GM21360 (cell line): ENCODE results near the gene CT45A9.
"Not testable (repeated sequence)": the region's sequence is repeated elsewhere in the genome, so short reads cannot be mapped to it uniquely, and the experiment has no call there.

Experiments
- ATAC-seq: cut with Tn5 transposase; IDR thresholded peaks from one replicate; pipeline ENCODE4 v1.9.1; 2021; ENCODE audit warnings: mild to moderate bottlenecking, moderate library complexity; ENCODE audit not compliant: unreplicated experiment

The CT45A9 gene

GRCh38 chrX:135871712-135872111 lies at the start of gene CT45A9:
CT45A9 (minus strand) TSS chrX:135871812; CDS start chrX:135868061, 3,751 bp downstream.
- not testable (repeated sequence) for ATAC-seq

- not testable (repeated sequence) for ATAC-seq
These were observed 48.9 kb upstream of the CT45A9 start for GRCh38 chrX:135920516-135920915.

- no peak for ATAC-seq
These were observed 42.8 kb upstream of the CT45A9 start for GRCh38 chrX:135914404-135914803.

- no peak for ATAC-seq
These were observed 38.6 kb upstream of the CT45A9 start for GRCh38 chrX:135910251-135910650.

GRCh38 chrX:135893294-135893817 lies 21.7 kb upstream of the CT45A9 start, which contains the start of the genes CT45A10 and SAGE1:
CT45A10 (minus strand) TSS chrX:135893444; CDS start chrX:135885344, 8,100 bp downstream.
SAGE1 (plus strand) TSS chrX:135893716; CDS start chrX:135896243, 2,527 bp downstream.
- no peak for ATAC-seq

DNA sequence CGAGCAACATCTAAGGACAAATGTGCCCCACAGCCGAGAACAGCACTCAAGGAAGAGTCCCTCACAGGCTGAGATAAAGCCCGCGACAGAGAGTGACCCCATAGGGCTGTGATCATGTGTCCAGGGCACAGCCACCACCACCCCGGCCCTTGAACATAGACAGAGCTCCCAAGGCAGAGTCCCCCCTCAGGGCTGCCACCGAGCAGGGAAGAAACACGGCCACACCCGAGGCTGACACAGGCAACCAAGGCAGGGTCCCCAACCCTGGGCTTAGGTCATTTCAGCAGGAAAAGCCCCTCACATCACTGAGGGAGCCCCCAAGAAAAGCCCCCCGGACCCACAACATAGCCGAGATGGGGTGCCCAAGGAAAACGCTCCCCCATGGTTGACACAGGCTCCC lies 21.2 kb upstream of the CT45A9 start:
- no peak for ATAC-seq

DNA sequence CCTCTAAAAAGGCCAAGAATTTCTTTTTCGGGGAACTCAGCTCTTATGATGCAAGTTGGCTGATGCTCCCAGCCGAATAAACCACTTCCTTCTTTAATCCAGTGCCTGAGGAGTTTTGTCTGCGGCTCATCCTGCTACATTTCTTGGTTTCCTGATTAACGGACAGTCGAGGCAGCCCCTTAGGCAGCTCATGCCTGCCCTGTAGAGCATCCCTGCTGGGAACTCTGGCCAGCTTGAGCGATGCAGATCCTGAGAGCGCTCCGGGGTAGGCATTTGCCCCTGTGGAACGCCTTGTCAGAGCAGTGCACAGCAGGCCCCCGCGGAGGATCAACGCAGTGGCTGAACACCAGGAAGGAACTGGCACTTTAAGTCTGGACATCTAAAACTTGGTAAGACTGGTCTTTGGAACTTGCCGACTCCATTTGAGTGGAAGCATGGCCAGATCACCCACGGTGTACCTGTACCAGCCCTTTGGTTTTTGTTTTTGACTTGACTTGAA lies 18.5 kb upstream of the CT45A9 start:
- no peak for ATAC-seq

- ATAC-seq: not testable (repeated sequence)
These were observed 17.4 kb upstream of the CT45A9 start for GRCh38 chrX:135888976-135889375.

GRCh38 chrX:135888230-135888629 lies 16.6 kb upstream of the CT45A9 start:
- ATAC-seq: not testable (repeated sequence)

DNA sequence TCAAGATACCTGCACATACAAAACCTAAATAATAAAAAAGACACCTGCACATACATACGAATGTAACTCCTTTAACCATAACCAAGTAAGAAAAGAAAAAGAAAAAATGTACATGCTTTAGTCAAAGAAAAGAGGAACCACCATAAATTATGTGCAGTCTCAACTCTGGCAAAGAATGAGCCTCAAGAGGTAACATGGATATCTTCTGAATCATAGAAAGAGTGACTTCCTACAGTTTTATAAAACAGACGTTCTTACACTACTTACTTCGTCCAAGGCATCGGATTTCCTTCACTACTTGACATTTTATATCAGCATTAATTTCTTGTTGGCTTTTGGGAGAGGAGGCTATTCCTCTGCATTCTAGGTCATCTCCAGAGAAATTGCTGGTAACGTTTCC lies 11.1 kb upstream of the CT45A9 start:
- ATAC-seq: not testable (repeated sequence)

DNA sequence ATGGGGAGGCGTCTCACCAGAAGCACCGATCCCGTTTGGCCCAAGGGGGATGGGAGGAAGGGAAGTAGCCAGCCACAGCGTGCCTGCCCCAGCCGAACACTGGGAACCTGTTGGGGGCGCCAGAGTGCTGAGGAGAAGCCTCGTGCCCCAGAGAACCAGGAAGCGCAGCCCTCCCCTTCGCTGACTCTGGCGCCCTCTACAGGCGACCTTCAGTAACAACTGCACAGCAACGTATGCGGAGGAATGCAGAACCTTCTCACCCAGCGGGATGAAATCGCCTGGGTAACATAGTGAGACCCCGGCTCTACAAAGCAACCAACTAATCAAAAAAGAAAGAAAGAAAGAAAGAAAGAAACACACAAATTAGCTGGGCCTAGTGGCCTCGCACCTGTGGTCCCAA lies 17.2 kb downstream of the CT45A9 start, which contains the start of gene CT45A8:
CT45A8 (minus strand) TSS at position 101 of the 400 bp plus-strand sequence. CDS start 3,755 bp downstream, outside the sequence.
- not testable (repeated sequence) for ATAC-seq

DNA sequence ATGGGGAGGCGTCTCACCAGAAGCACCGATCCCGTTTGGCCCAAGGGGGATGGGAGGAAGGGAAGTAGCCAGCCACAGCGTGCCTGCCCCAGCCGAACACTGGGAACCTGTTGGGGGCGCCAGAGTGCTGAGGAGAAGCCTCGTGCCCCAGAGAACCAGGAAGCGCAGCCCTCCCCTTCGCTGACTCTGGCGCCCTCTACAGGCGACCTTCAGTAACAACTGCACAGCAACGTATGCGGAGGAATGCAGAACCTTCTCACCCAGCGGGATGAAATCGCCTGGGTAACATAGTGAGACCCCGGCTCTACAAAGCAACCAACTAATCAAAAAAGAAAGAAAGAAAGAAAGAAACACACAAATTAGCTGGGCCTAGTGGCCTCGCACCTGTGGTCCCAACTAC lies 34.4 kb downstream of the CT45A9 start, which contains the start of gene CT45A7:
CT45A7 (minus strand) TSS at position 101 of the 400 bp plus-strand sequence. CDS start 3,747 bp downstream, outside the sequence.
- ATAC-seq: not testable (repeated sequence)

GRCh38 chrX:135819912-135820311 lies 51.7 kb downstream of the CT45A9 start, which contains the start of gene CT45A2:
CT45A2 (minus strand) TSS chrX:135820012; CDS start chrX:135816265, 3,747 bp downstream.
- ATAC-seq: not testable (repeated sequence)
